Fibroblast of mammary gland (primary cell): ENCODE measurements around the gene SMIM35.

ENCODE experiments used
- DNase-seq: peaks from one replicate; pipeline ENCODE4 v3.0.0-alpha.2; 2010; ENCODE audit warnings: low read depth
- H3K4me3 ChIP-seq: 2 replicates; pipeline ENCODE4 v1.5.1; 2011; ENCODE audit warnings: low read depth, mild to moderate bottlenecking, low read length, moderate library complexity; ENCODE audit not compliant: control insufficient read depth
- TF ChIP-seq, protein P1 (sequence below): conservative IDR thresholded peaks from 2 replicates; pipeline ENCODE4 v1.5.1; 2011; ENCODE audit warnings: low read depth, low read length, inconsistent platforms; ENCODE audit not compliant: control insufficient read depth, insufficient read depth

SMIM35 gene

DNA sequence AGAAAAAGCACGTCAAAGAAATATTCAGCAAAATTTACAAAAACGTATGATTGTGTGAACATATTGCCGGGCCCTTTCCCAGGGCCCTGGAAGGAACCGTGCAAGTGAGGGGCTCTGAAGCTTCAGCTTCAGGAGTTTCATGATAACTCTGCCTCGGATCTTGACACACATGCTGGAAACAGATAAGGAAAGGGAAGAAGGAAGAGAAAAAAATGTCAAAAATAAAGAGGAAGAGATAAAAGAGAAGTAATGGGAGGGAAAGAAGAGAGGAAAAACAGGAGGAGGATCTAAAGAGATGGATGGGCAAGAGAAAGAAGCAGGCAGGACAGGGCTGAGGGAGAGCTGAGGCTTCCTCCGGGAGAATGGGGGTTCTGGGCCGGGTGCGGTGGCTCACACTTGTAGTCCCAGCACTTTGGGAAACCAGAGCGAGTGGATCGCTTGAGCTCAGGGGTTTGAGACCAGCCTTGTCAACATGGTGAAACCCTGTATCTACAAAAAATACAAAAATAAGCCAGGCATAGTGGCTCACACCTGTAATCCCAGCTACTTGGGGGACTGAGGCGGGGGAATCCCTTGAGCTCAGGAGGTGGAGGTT, 12.6 kb downstream of the SMIM35 start:
- H3K4me3 ChIP-seq, result no peak overlapping the region

DNA sequence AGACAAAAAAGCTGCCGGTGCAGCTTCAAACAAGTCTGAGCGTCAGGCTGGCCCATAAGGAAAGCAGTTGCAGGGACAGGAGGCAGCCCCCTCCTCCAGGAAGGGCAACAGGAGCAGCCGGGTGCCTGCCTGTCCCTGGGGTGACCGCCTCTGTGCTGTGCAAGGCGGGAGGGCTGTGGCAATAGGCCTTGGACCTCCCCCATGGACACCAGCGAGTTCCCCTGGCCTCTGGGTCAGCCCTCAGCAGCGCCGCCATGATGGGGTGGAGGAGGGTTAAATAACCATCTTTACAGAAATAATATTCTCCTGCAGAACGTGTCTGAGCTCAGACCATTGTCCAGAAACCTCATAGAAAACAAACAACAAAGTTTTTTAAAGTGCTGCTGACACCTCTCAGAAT, 13.2 kb downstream of the SMIM35 start:
- TF ChIP-seq, protein P1, sequence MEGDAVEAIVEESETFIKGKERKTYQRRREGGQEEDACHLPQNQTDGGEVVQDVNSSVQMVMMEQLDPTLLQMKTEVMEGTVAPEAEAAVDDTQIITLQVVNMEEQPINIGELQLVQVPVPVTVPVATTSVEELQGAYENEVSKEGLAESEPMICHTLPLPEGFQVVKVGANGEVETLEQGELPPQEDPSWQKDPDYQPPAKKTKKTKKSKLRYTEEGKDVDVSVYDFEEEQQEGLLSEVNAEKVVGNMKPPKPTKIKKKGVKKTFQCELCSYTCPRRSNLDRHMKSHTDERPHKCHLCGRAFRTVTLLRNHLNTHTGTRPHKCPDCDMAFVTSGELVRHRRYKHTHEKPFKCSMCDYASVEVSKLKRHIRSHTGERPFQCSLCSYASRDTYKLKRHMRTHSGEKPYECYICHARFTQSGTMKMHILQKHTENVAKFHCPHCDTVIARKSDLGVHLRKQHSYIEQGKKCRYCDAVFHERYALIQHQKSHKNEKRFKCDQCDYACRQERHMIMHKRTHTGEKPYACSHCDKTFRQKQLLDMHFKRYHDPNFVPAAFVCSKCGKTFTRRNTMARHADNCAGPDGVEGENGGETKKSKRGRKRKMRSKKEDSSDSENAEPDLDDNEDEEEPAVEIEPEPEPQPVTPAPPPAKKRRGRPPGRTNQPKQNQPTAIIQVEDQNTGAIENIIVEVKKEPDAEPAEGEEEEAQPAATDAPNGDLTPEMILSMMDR, result no peak
- H3K4me3 ChIP-seq, result no peak overlapping the region
- no peak for DNase-seq

More for the DNA sequence above, 12.6 kb downstream of the SMIM35 start:
- no peak for DNase-seq
- TF ChIP-seq, protein P1, result no peak

DNA sequence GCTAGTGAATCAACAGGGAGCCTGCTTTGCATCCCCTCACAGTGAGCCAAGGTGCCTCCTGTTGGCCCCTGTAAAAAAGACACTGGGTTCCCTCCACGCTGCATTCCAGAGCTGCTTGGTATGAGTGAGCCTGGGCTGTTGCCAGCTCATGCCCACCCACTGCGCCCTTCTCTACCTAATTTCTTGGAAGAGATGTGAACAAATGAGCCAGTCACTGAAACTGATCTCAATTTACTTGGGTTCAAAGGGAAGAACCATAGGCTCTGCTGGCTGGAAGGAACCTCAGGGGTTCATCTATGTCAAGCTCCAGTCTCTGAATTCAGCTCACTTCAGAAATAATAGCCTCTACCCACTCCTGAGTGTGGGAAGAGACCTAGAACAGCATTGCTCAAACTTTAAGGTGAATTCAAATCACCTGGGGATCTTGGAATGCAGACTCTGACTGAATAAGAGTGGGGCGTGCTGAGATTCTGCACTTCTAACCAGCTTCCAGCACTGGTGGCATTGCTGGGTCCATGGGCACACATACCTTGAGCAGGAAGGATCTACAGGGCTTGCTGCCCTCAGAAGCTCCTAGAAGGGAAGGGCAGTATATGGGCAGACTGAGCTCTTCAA, 15.2 kb downstream of the SMIM35 start:
- TF ChIP-seq, protein P1, result no peak
- no peak overlapping the region for H3K4me3 ChIP-seq
- DNase-seq, result no peak

DNA sequence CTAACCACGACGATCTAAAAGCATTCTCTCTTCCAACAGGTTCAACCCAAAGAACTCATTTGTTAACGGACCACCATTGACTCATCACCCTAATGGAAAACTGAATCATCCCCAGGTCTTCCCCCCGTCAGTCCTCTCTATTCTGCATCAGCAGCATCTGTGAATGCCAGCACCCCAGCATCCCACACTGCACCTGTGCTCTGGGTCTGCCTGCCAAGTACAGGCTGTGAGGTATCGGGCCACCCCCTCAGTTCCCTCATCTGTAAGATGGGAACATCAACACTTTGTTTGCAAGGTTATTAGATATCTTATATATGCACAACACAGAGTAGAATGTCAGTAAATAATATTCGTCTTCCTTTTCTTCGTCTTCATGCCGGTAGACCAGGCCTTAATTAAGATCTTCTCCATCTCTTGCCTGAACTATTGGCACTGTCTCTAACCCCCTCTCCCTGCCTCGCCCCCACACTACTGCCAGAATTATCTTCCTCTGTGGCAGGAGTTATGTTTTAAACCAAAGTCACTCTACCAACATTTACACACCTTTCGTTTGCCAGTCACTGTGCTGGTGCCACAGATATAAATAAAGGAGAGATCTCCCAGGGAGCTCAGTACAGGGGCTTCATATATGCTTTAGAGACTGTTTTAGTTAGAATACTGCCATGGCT, 17.7 kb downstream of the SMIM35 start:
- no peak overlapping the region for H3K4me3 ChIP-seq
- TF ChIP-seq, protein P1, result no peak
- DNase-seq, result no peak

DNA sequence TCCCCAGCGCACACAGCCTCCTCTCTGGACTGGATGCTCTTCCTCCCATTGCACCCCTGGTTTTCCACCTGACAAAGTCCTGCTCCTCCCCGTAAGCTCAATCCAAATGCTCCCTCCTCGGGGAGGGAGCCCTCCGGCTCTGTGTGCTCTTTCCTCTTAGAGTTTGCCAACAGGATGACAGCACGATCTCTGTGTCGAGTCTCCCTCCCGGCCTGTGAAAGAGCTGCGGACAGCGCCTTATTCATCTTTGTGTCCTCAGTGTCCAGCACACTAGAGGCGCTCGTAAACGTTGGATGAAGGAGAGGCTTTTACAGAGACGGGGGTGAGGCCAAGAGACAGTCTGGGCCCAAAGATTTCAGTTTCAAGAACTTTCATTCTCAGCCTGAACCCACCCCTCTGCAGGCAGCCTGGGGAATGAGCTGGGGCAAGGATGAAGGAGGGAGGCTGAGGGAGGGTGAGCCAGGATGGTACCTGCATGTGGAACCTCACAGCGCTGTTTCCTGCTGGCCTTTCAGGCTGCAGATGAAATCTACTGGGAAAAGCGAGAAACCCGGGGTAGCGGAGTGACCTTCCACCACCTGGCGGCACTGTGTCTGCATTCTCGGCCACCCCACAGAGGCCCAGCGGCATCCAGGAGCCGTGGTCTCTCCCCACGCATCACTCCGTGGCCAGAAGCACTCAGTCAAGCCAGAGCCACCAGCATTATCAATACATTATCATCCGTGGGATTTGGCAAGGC, 18.4 kb downstream of the SMIM35 start:
- no peak overlapping the region for H3K4me3 ChIP-seq
- TF ChIP-seq, protein P1, result no peak
- DNase-seq, result no peak

DNA sequence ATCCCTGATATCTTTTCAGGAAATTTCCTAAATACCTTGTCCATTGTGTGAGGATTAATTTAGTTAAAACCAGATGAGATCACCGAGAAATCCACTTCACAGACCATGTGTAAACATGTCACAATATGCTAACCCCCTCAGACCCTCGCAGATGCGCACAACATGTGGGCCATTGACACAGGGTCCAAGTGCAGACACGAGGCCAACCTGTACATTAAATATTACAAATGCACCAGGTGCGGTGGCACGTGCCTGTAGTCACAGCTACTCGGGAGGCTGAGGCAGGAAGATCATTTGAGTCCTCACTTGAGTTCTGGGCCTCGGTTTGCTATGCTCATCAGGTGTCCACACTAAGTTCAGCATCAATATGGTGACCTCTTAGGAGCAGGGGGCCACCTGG, 19.8 kb downstream of the SMIM35 start:
- DNase-seq, result no peak
- H3K4me3 ChIP-seq, result no peak overlapping the region
- TF ChIP-seq, protein P1, result no peak
